IPS DF 6.9 (cell line): ENCODE data around the gene SLC12A2.

ENCODE experiments used
- DNase-seq: peaks from one replicate; pipeline ENCODE4 v3.0.0-alpha.2; 2013; ENCODE audit warnings: low read depth, low spot score
- H3K27ac ChIP-seq: one replicate; pipeline ENCODE4 v1.5.1; 2013; ENCODE audit warnings: low read length, control low read depth
- H3K27me3 ChIP-seq: 2 replicates; pipeline ENCODE4 v1.6.1; 2013; ENCODE audit warnings: mild to moderate bottlenecking, low read length; ENCODE audit not compliant: control insufficient read depth, insufficient read depth
- H3K36me3 ChIP-seq: 2 replicates; pipeline ENCODE4 v1.6.1; 2013; ENCODE audit warnings: low read length; ENCODE audit not compliant: control insufficient read depth, insufficient read depth
- H3K4me1 ChIP-seq: 2 replicates; pipeline ENCODE4 v1.6.1; 2013; ENCODE audit warnings: low read length; ENCODE audit not compliant: control insufficient read depth, insufficient read depth
- H3K4me3 ChIP-seq: 2 replicates; pipeline ENCODE4 v1.5.1; 2013; ENCODE audit warnings: mild to moderate bottlenecking, low read length
- H3K9me3 ChIP-seq: 2 replicates; pipeline ENCODE4 v1.6.1; 2013; ENCODE audit warnings: low read length, inconsistent platforms; ENCODE audit not compliant: control insufficient read depth, insufficient read depth
- WGBS: extraction: QIAGEN DNeasy Blood & Tissue Kit; methylation state at CpG from one replicate; pipeline ENCODE4 v1.1.7; 2013; ENCODE audit warnings: mixed read lengths, missing lambda C conversion rate; ENCODE audit not compliant: insufficient read length, insufficient coverage; 5-methylcytosine and 5-hydroxymethylcytosine counted together

SLC12A2 gene

DNA sequence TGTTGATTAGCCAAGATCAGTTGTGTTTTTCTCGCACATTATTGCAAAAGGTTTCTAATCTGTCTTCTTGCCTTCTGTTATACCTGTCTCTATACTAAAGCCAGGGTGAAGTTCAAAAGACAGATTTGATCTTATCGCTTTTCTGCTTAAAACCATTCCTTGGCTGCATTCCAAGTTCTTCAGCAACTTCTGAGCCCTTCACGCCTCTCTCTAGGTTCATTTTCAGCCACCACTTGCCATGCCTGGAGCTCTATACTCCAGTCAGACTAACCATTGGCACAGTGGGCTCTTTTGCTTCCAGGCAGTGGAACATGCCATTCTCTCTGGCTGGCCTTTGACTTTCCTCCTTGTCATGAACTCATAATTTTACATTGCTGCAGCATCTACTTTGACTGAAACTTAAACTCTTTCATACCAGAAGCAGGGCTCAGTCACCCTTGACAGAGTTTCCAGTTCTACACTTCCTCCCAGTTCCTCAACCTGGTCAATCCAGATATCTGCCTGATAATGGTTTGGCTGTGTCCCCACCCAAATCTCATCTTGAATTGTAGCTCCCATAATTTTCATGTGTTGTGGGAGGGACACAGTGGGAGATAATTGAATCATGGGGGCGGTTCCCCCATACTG is 114.4 kb downstream of the SLC12A2 start:
- no peak overlapping the region for H3K27ac ChIP-seq
- no peak overlapping the region for H3K4me3 ChIP-seq
- H3K36me3 ChIP-seq = no peaks in the 10 kb centered on the region
- no peaks in the 10 kb centered on the region for H3K27me3 ChIP-seq
- H3K9me3 ChIP-seq = no peaks in the 10 kb centered on the region
- no CpG with 5 or more reads among the region's 4 CpGs for WGBS
- no peak for DNase-seq
- no peaks in the 10 kb centered on the region for H3K4me1 ChIP-seq

DNA sequence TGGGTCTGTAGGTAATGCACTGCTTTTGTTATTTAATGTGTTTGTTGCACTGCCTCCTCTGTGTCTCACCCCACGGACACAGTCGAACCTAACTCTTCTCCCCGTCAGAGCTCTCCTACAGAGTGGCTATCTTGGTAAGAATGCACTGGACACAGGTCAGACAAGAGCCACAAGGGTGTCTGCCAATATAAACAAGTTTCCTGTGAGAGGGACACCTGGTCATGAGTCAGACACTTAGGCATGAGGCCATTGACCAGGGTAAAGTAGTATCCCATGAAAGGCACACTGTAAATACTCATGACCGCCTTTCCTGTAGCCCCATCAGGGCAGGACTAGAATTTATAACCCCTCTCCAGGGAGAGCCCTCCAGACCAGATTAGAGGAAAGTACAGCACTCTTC is 115.5 kb downstream of the SLC12A2 start:
- no peaks in the 10 kb centered on the region for H3K36me3 ChIP-seq
- no peak for DNase-seq
- no peak overlapping the region for H3K27ac ChIP-seq

DNA sequence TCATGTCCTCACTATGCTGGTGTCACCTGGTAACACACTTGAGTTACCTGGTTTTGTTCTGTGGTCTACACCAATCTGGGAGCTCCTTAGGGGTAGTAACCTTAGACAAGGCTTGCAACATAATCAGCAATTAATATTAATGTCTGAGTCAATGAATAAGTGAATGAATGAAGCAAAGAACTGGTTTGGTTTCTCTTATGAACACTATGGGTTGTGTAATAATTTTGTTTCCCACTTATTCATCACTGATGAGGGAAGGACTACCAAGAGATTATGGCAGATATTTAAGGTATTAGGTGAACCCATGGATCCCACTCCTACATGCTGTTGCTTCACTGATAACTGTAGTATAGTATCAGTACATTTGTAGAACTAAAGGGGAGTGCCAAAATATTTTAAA is 116.0 kb downstream of the SLC12A2 start:
- Histone ChIP-seq H3K9me3 (no peaks in the 10 kb centered on the region), H3K4me3 (no peak overlapping the region), H3K4me1 (no peaks in the 10 kb centered on the region), H3K27ac (no peak overlapping the region), H3K36me3 (no peaks in the 10 kb centered on the region), H3K27me3 (no peaks in the 10 kb centered on the region)
- DNase-seq = no peak

More for the DNA sequence above, 115.5 kb downstream of the SLC12A2 start:
- no peak overlapping the region for H3K4me3 ChIP-seq
- no peaks in the 10 kb centered on the region for H3K27me3 ChIP-seq
- WGBS = no CpG with 5 or more reads among the region's 4 CpGs
- no peaks in the 10 kb centered on the region for H3K4me1 ChIP-seq
- H3K9me3 ChIP-seq = no peaks in the 10 kb centered on the region

DNA sequence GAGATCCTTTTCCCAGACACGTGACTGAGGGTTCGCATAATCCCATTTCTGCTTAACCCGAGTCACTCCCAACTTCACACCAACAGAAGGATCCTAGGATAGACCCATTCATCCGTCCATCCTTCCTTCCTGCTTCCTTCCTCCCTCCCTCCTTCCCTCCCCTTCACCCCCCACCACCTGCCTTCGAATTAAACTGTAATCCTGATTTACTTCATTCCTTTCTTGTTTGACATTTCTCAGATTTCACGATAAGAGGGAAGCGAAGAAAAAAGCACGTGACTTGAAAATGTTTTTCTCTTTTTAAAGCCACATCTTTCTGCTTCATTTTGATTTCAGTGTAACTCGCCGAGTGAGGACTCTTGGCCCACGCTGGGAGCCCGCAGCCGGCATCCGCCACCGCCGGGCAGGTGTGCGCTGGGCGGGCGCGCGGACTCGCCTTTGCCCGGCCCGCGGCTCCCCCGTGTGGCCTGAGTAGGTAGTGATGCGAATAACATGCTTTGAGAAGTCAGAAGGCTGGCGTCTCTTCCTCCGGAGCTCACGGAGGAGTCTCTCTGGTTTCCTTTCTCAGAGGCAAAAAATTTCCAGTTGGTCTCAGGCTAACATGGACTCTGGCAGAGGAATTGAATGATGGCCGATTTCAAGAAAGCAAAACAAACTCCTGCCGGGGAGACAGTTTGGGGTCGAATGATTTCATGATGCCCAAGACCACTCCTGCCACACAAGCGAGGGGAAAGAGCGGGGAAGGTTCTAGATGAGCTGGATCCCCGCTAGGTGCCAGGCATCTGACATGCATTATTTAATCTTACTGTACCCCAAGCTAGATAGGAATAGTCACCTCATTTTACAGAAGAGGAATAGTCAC is 117.7 kb downstream of the SLC12A2 start:
- peak; percentile 61 for DNase-seq
- no peak overlapping the region for H3K27ac ChIP-seq
- no peak overlapping the region; the same call in 1 of the 2 replicates for H3K4me3 ChIP-seq
- no peaks in the 10 kb centered on the region for H3K36me3 ChIP-seq
- WGBS = no CpG with 5 or more reads among the region's 36 CpGs
- no peaks in the 10 kb centered on the region for H3K9me3 ChIP-seq
- no peaks in the 10 kb centered on the region for H3K4me1 ChIP-seq
- no peaks in the 10 kb centered on the region for H3K27me3 ChIP-seq

DNA sequence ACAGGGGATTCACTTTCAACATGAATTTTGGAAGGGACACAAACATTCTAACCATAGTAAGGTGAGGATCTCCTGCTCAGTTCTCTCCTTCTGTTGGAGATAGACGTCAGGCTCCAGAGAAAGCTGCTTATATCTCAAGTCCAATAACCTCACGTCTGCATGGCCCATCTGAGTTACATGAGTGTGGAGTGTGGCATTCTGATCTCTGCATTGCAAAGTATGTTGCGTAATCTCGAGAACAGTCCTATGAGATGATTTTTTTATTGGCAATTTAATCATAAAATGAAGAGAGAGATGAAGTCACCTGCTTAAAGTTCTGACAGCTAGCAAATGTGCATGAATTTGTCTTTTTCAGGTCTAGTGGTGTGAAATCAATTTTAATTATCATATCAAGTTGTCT is 118.8 kb downstream of the SLC12A2 start:
- Histone ChIP-seq H3K4me1 (no peaks in the 10 kb centered on the region), H3K4me3 (no peak overlapping the region), H3K9me3 (no peaks in the 10 kb centered on the region), H3K27me3 (no peaks in the 10 kb centered on the region), H3K27ac (no peak overlapping the region), H3K36me3 (no peaks in the 10 kb centered on the region)
- WGBS = no CpG with 5 or more reads among the region's 4 CpGs
- DNase-seq = no peak

DNA sequence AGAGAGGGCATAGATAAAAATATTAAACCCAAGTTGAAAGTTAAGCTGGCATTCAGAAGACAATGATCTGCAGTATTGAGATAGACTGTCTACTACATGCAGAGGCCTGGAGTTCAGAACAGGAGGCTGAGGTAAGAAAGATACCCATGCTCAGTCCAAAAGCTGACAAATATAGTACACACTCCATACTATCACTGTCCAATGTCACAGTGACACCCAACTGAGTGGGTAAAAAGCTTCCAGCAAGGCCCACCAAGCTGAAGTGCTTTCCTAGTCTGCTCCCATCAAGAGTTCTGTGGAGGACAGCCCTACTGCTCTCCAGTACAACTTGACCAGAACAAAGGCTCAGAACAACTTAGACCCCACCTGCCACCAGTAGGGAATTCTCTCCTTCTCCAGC is 124.9 kb downstream of the SLC12A2 start:
- DNase-seq = no peak
- no peaks in the 10 kb centered on the region for H3K36me3 ChIP-seq

DNA sequence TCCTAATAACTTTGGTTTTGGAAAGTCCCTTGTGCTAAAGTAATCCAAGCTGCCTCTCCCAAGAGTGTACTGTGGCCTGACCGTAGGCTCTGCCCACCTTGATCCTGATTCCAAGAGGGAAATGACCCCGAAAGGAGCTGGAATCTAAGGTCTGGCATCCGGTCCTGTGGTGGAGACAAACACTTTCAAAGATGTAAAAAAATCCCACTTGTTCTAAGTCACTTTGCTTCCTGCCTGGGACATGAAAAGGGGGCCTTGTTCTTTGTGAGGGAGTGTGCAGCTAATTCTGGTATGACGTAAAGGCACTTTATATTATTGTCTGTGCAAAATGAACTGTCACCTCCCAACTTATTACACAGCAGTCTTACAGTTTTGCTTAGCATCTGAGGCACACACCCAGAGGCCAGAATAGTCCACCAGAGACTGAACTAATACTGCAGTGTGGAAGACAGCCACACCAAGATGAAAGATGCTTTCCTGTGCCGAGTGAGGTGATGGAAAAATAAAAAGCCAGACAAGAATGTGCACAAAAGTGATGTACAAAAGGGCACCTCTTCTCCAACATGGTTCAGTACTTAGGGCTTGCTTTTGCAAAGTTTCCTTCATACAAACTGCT is 128.7 kb downstream of the SLC12A2 start:
- Histone ChIP-seq H3K4me1 (no peaks in the 10 kb centered on the region), H3K36me3 (no peaks in the 10 kb centered on the region), H3K9me3 (no peaks in the 10 kb centered on the region), H3K4me3 (no peak overlapping the region), H3K27me3 (no peaks in the 10 kb centered on the region), H3K27ac (no peak overlapping the region)
- DNase-seq = no peak
- WGBS = no CpG with 5 or more reads among the region's 5 CpGs

More for the DNA sequence above, 124.9 kb downstream of the SLC12A2 start:
- H3K27ac ChIP-seq = no peak overlapping the region
- H3K27me3 ChIP-seq = no peaks in the 10 kb centered on the region
- H3K4me1 ChIP-seq = no peaks in the 10 kb centered on the region
- no peak overlapping the region for H3K4me3 ChIP-seq
- H3K9me3 ChIP-seq = no peaks in the 10 kb centered on the region

DNA sequence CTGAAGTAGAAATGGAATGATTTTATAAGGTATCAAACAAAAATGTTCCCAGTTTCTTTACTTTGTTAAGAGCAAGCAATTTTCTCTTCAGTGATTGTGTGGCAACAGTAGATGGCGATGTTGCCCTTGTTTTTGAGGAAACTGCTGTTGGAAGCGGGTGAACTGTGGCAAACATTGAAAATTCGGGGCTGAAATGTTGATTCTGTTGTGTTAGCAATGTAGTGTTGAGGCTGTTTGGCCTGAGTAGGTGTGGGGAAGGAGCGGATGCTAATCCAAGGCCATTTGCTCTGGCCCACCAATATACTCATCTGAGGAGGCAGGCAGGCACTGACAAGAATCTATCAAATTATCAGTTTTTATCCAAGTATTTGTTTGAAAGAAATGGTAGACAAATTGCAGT is 129.8 kb downstream of the SLC12A2 start:
- Histone ChIP-seq H3K27me3 (no peaks in the 10 kb centered on the region), H3K4me1 (no peaks in the 10 kb centered on the region), H3K36me3 (no peaks in the 10 kb centered on the region), H3K4me3 (no peak overlapping the region), H3K27ac (no peak overlapping the region), H3K9me3 (no peaks in the 10 kb centered on the region)
- DNase-seq = peak; percentile 52
- WGBS = no CpG with 5 or more reads among the region's 4 CpGs

DNA sequence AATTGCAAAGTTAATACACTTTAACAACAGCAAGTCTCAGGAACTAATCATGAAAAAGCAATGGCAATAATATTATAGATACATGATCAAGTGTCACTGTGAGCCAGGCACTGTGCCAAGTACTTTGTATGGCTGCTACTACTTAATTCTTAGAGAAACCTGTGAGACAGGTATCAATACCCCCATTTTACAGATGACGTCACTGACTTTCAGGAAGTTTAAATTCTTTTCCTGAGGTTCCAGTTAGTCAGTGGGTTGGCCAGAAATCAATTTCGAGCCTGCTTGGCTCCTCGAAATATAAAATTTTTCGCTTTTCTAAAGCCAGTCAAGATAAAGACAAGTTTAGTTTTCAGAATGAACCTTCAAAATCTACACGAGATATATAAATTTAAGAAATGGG is 130.3 kb downstream of the SLC12A2 start:
- no CpG with 5 or more reads among the region's 5 CpGs for WGBS
- H3K27ac ChIP-seq = no peak overlapping the region
- H3K4me1 ChIP-seq = no peaks in the 10 kb centered on the region
- no peaks in the 10 kb centered on the region for H3K27me3 ChIP-seq
- H3K4me3 ChIP-seq = no peak overlapping the region
- DNase-seq = no peak
- H3K36me3 ChIP-seq = no peaks in the 10 kb centered on the region
- H3K9me3 ChIP-seq = no peaks in the 10 kb centered on the region

DNA sequence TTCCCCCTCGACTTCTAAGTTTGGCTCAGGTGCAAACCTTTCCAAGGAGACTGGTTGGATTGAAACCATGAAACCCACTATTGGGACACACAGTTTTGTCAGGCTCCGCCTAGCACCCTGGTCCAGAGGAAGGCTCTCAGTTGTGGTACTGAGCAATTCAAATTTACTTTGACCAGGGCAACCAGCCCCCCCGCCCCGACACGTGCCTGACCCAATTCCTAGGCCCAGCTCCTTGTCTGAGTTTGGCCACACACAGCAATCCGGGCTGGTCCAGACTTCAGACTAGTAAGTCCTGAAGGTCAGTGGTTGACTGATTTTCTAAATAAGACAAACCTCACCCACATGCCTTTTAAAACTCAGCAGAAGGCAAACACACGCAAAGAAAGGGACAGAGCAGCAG is 132.7 kb downstream of the SLC12A2 start:
- H3K27ac ChIP-seq = no peak overlapping the region
- no peak overlapping the region for H3K4me3 ChIP-seq
- H3K9me3 ChIP-seq = no peaks in the 10 kb centered on the region
- no peak for DNase-seq
- no peaks in the 10 kb centered on the region for H3K27me3 ChIP-seq
- H3K36me3 ChIP-seq = no peaks in the 10 kb centered on the region
- no peaks in the 10 kb centered on the region for H3K4me1 ChIP-seq
- WGBS = no CpG with 5 or more reads among the region's 7 CpGs
